Measurements from ENCODE around the gene TXNL4A.

DNA sequence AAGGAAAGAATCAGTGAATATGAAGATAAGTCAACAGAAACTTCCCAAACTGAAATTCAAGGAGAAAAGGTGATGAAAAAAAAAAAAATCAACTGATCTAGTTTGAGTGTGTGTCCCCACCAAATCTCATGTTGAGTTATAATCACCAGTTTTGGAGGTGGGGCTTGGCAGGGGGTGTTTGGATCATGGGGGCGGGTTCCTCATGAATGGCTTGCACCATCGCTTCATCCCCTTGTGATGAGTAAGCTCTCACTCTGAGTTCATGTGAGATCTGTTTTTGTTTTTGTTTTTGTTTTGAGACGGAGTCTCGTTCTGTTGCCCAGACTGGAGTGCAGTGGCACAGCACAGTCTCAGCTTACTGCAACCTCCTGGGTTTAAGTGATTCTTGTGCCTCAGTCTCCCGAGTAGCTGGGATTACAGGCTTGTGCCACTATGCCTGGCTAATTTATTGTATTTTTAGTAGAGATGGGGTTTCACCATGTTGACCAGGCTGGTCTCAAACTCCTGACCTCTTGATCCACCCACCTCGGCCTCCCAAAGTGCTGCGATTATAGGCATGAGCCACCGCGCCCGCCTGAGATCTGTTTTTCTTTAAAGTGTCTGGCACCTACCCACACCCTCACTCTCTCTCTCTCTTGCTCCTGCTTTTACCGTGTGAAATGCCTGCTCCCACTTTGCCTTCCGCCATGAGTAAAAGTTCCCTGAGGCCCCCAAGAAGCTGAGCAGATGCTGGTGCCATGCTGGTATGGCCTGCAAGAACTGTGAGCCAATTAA is 32.9 kb downstream of the TXNL4A start:
- TF ChIP-seq, protein P1, sequence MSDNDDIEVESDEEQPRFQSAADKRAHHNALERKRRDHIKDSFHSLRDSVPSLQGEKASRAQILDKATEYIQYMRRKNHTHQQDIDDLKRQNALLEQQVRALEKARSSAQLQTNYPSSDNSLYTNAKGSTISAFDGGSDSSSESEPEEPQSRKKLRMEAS (IDR thresholded peaks at IDR 0.05; ENCODE audit: low read depth), result no peak
- TF ChIP-seq RXRA (IDR thresholded peaks at IDR 0.05; ENCODE audit: borderline replicate concordance, low read depth) (no peak), JUND (IDR thresholded peaks at IDR 0.05) (no peak), NFIC (IDR thresholded peaks at IDR 0.05; ENCODE audit: borderline replicate concordance) (no peak), POLR2AphosphoS5 (IDR thresholded peaks at IDR 0.05; ENCODE audit: low read depth, low read length) (no peak), NRF1 (IDR thresholded peaks at IDR 0.05; ENCODE audit: low read depth, low read length) (no peak)
- TF ChIP-seq, protein P2, sequence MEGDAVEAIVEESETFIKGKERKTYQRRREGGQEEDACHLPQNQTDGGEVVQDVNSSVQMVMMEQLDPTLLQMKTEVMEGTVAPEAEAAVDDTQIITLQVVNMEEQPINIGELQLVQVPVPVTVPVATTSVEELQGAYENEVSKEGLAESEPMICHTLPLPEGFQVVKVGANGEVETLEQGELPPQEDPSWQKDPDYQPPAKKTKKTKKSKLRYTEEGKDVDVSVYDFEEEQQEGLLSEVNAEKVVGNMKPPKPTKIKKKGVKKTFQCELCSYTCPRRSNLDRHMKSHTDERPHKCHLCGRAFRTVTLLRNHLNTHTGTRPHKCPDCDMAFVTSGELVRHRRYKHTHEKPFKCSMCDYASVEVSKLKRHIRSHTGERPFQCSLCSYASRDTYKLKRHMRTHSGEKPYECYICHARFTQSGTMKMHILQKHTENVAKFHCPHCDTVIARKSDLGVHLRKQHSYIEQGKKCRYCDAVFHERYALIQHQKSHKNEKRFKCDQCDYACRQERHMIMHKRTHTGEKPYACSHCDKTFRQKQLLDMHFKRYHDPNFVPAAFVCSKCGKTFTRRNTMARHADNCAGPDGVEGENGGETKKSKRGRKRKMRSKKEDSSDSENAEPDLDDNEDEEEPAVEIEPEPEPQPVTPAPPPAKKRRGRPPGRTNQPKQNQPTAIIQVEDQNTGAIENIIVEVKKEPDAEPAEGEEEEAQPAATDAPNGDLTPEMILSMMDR (IDR thresholded peaks at IDR 0.05), result no peak
- TF ChIP-seq, protein P3, sequence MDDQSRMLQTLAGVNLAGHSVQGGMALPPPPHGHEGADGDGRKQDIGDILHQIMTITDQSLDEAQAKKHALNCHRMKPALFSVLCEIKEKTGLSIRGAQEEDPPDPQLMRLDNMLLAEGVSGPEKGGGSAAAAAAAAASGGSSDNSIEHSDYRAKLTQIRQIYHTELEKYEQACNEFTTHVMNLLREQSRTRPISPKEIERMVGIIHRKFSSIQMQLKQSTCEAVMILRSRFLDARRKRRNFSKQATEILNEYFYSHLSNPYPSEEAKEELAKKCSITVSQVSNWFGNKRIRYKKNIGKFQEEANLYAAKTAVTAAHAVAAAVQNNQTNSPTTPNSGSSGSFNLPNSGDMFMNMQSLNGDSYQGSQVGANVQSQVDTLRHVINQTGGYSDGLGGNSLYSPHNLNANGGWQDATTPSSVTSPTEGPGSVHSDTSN (IDR thresholded peaks at IDR 0.05), result no peak

Data from SK-N-SH (cell line).